Panc1 (cell line): ENCODE measurements around the gene ASNS. TPM values are rescaled to one million over a fixed set of nuclear protein-coding genes. Genes with fewer than 3 reads are reported as not detected.

Experiments
- ATAC-seq: fragments of 200-7000 bp; cut with Tn5 transposase; 2 replicates; pipeline ENCODE4 v1.9.1; 2020; ENCODE audit warnings: mild to moderate bottlenecking, moderate library complexity
- BruUV-seq: library from RNA; stranded (reverse); fragments of 400-500 nt; replicated peaks from 2 replicates; lab custom pipeline; 2021; lab: Mats Ljungman, UMichigan
- CTCF ChIA-PET: fragments of 300-600 bp; sonication (Branson Sonifier 250); formaldehyde crosslinking; loops from one replicate; lab custom pipeline; 2022; ENCODE audit warnings: antibody characterized with exemption; lab: Charles Lee
- POLR2A ChIA-PET: fragments of 300-600 bp; sonication (Branson Sonifier 250); formaldehyde crosslinking; loops from one replicate; lab custom pipeline; 2022; ENCODE audit warnings: antibody characterized with exemption; lab: Charles Lee
- DNase-seq: peaks from one replicate; pipeline ENCODE4 v3.0.0-alpha.2; 2010; ENCODE audit warnings: low read depth, low spot score
- H3K27ac ChIP-seq: 2 replicates; pipeline ENCODE4 v1.5.1; 2011; ENCODE audit warnings: mild to moderate bottlenecking, low read length, inconsistent platforms
- H3K27me3 ChIP-seq: fragments of 200-500 bp; sonication (Bioruptor generic); 2 replicates; pipeline ENCODE4 v1.6.0; 2014; ENCODE audit warnings: low read length, inconsistent platforms; ENCODE audit not compliant: control insufficient read depth, insufficient read depth
- H3K36me3 ChIP-seq: fragments of 200-500 bp; sonication (Bioruptor generic); 2 replicates; pipeline ENCODE4 v1.5.1; 2014; ENCODE audit warnings: inconsistent platforms, mild to moderate bottlenecking, low read length, moderate library complexity; ENCODE audit not compliant: control insufficient read depth, insufficient read depth
- H3K4me1 ChIP-seq: 2 replicates; pipeline ENCODE4 v1.5.1; 2011; ENCODE audit warnings: inconsistent platforms, mild to moderate bottlenecking, low read length, moderate library complexity; ENCODE audit not compliant: control insufficient read depth, insufficient read depth
- H3K4me3 ChIP-seq, 2 experiments: 2 replicates each; pipeline ENCODE4 v1.5.1; 2011 to 2012; ENCODE audit warnings: low read depth in 2 of 2, low read length in 2 of 2, mild to moderate bottlenecking in 2 of 2, inconsistent platforms in 1 of 2, moderate library complexity in 1 of 2
- H3K9me3 ChIP-seq: fragments of 200-500 bp; sonication (Bioruptor generic); 2 replicates; pipeline ENCODE4 v1.5.1; 2014; ENCODE audit warnings: low read depth, mild to moderate bottlenecking, inconsistent platforms, low read length, moderate library complexity; ENCODE audit not compliant: control insufficient read depth, insufficient read depth
- CTCF ChIP-seq: fragments of 450-650 bp; IDR thresholded peaks from 2 replicates; pipeline ENCODE4 v1.5.1; 2017; ENCODE audit warnings: mild to moderate bottlenecking
- POLR2AphosphoS5 ChIP-seq: IDR thresholded peaks from 2 replicates; pipeline ENCODE4 v1.6.1; 2012; ENCODE audit warnings: mild to moderate bottlenecking, low read depth, low read length, moderate library complexity
- REST ChIP-seq, 2 experiments: IDR thresholded peaks; 2 replicates each; pipeline ENCODE4 v1.6.1; 2011 to 2012; ENCODE audit warnings: low read depth in 2 of 2, control low read depth in 1 of 2, low read length in 1 of 2, mild to moderate bottlenecking in 1 of 2, moderate library complexity in 1 of 2; ENCODE audit not compliant: insufficient read depth in 1 of 2
- SIN3A ChIP-seq: IDR thresholded peaks from 2 replicates; pipeline ENCODE4 v1.6.1; 2012; ENCODE audit warnings: low read depth, mild to moderate bottlenecking, low read length, moderate library complexity, borderline replicate concordance; ENCODE audit not compliant: insufficient read depth
- TCF7L2 ChIP-seq: IDR thresholded peaks from 2 replicates; pipeline ENCODE4 v1.6.1; 2011; ENCODE audit warnings: mild to moderate bottlenecking, low read depth, low read length, inconsistent platforms
- in situ Hi-C: cut with HindIII; loops from 2 replicates; pipeline ENCODE4 v1.10.0; 2016; ENCODE audit warnings: low sequenced_read_pairs, low pct_unique_long_range_greater_than_20kb
- intact Hi-C: fragments of 100-400 bp; cut with micrococcal nuclease; formaldehyde crosslinking; loops from one replicate; pipeline ENCODE4 v1.10.0; 2022; ENCODE audit not compliant: unreplicated experiment
- total RNA-seq: library from RNA; stranded (reverse); gene quantifications from one replicate; pipeline ENCODE4 v1.2.1, GENCODE V29; 2021; ENCODE audit not compliant: unreplicated experiment

Gene ASNS
- total RNA-seq, 1 experiment from 2014 or later: 91.4 TPM

- ATAC-seq: no peak
Measured at GRCh38 chr7:97858221-97858620, 14.0 kb downstream of the ASNS start.

GRCh38 chr7:97857544-97857943 is 14.7 kb downstream of the ASNS start:
- CTCF ChIA-PET: no interaction called here
- Histone ChIP-seq H3K4me1 (no peaks in the 10 kb centered on the region), H3K36me3 (peaks cover 23% of the 10 kb centered on the region), H3K27ac (no peak overlapping the region), H3K27me3 (no peaks in the 10 kb centered on the region), H3K4me3 (no peak overlapping the region), H3K9me3 (no peaks in the 10 kb centered on the region)
- TF ChIP-seq REST (IDR thresholded peaks at IDR 0.05; ENCODE audit: insufficient read depth in 1 of 2, low read depth in 2 of 2, low read length in 1 of 2) (no peak), POLR2AphosphoS5 (no peak), CTCF (no peak)
- in situ Hi-C loops: no loop called here
- no peak for ATAC-seq
- intact Hi-C loops: no loop called here
- no TSS peak for BruUV-seq
- DNase-seq: no peak
- POLR2A ChIA-PET: no interaction called here

More at GRCh38 chr7:97858221-97858620, 14.0 kb downstream of the ASNS start:
- H3K9me3 ChIP-seq: no peaks in the 10 kb centered on the region
- H3K27me3 ChIP-seq: no peaks in the 10 kb centered on the region
- POLR2A ChIA-PET: no interaction called here
- no peaks in the 10 kb centered on the region for H3K4me1 ChIP-seq
- CTCF ChIA-PET: no interaction called here
- TF ChIP-seq TCF7L2 (no peak), POLR2AphosphoS5 (no peak), SIN3A (no peak), REST (IDR thresholded peaks at IDR 0.05; ENCODE audit: insufficient read depth in 1 of 2, low read depth in 2 of 2, low read length in 1 of 2) (no peak), CTCF (no peak)
- H3K27ac ChIP-seq: no peak overlapping the region
- in situ Hi-C loops: no loop called here
- peaks cover 22% of the 10 kb centered on the region for H3K36me3 ChIP-seq
- H3K4me3 ChIP-seq: no peak overlapping the region
- no peak for DNase-seq
- intact Hi-C loops: no loop called here
- no TSS peak for BruUV-seq
